ENCODE results near the gene CLPSL1.
"Not testable (repeated sequence)": the region's sequence is repeated elsewhere in the genome, so short reads cannot be mapped to it uniquely, and the experiment has no call there.

Gene CLPSL1, protein sequence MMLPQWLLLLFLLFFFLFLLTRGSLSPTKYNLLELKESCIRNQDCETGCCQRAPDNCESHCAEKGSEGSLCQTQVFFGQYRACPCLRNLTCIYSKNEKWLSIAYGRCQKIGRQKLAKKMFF

GRCh38 chr6:35780719-35781118 lies at the start of gene CLPSL1:
Gene CLPSL1, plus strand, starts transcription at chr6:35781019. Its CDS starts 92 bp downstream, at chr6:35781111.
- DNase-seq: no peak

GRCh38 chr6:35731414-35731735 lies 49.4 kb upstream of the CLPSL1 start:
- DNase-seq: peak; percentile 47

- peak; percentile 59 for DNase-seq
Measured at GRCh38 chr6:35731736-35732532, 48.9 kb upstream of the CLPSL1 start.

GRCh38 chr6:35733633-35734032 lies 47.2 kb upstream of the CLPSL1 start:
- DNase-seq: no peak

- DNase-seq: not testable (repeated sequence)
Measured at GRCh38 chr6:35734319-35734718, 46.5 kb upstream of the CLPSL1 start.

- no peak for DNase-seq
Measured at GRCh38 chr6:35735452-35735851, 45.4 kb upstream of the CLPSL1 start.

- DNase-seq: peak; percentile 36
Measured at GRCh38 chr6:35736253-35736894, 44.4 kb upstream of the CLPSL1 start.

DNA sequence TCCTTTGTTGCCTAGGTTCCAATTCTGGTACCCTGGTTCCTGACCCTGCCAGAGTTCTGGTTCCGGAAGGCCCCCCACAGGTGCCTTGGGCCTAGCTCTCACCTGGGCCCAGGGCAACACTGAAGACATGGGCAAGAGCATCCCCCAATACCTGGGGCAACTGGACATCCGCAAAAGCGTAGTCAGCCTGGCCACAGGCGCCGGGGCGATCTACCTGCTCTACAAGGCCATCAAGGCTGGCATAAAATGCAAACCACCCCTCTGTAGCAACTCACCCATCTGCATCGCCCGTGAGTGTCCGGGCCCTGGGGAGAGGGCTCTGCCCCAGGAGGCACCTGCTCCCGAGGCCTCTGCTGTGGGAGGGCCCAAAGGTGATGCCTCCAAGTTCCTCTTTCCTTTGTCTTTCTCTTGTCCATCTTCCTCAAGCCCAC lies 43.8 kb upstream of the CLPSL1 start, which contains the start of gene ARMC12:
ARMC12 (plus strand) TSS at position 51 of the 431 bp plus-strand sequence; CDS start at position 128, 77 bp downstream.
- no peak for DNase-seq

DNA sequence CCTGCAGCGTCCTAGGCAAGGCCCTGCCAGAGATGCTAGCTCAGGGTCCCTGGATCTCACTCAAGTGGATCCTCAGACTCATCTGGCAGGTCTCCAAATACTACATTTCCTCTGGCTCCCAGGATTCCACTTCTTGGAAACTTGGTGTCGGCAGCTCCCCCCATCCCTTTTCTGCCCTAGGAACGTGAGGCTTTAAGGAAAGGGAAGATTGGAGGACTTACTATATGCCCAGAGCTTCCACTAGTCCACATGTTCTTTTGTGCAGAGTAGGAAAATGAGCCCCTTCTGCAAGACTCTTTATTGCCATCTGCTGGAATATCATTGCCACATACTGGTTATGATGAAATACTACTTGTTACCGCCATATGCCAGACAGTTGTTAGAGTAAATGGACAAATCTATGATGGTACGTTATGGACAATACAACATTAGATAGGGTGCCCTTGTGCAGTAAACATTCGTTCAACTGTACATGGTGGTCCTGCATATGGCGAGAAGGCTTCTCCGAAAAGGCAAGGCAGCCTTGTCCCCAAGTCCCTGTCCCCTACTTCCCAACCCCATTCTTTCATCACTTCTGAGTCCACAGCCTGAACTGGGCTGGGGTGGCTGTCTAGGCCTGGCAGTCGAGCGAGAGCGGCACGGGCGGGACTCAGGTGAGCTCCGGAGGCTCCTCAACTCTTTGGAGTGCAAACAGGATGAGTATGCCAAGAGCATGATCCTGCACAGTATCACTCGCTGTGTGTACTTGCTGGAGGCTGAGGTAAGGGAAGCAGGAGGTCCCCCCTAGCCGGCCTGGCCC lies 43.2 kb upstream of the CLPSL1 start:
- DNase-seq: peak; percentile 76

- no peak for DNase-seq
Measured at GRCh38 chr6:35739645-35740524, 40.9 kb upstream of the CLPSL1 start.

- no peak for DNase-seq
Measured at GRCh38 chr6:35742842-35743241, 38.0 kb upstream of the CLPSL1 start.

DNA sequence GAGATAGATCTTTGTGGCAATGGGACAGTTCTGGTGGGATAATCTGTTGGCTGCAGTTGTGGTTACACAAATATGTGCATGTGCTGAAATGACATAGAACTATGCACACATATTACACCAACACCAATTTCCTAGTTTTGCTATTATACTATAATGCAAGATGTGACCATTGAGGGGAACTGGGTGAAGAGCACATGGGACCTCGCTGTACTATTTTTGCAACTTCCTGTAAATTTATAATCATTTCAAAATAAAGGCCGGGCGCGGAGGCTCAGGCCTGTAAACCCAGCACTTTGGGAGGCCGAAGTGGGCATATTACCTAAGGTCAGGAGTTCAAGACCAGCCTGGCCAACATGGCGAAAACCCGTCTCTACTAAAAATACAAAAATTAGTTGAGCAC lies 35.3 kb upstream of the CLPSL1 start:
- no peak for DNase-seq

DNA sequence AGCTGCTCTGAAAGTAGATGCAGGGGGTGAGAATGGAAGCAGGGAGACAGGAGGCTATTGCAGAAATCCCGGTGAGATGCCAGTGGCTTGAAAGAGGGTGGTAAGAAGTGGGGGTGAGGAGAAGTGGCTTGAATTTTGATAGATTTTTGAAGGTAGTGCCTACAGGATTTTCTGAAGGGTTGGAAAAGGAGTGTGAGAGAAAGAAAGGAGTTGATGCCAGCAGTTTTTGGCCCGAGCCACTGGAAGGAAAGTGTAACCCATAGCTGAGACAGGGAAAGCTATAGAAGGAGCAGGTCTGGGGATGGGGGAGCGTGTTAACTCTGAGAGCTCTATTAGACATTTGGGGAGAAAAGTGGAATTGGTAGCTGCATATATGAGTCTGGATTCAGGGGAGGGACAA lies 34.3 kb upstream of the CLPSL1 start:
- no peak for DNase-seq

DNA sequence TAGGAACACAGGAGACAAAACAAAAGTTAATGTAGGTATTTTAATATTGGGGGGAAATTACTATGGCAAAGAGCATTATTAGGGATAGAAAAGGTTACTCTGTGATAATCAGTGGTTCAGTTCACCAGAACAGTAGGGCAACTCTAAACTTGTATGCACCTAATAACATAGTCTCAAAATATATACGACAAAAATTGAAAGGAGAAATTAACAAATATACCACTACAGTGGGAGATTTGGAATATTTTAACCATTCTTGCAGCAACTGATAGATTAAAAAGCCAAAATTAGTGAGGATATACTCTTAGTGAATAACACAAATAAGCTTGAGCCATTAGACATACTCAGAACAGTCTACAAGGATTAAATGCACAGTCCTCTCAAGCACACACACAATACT lies 32.9 kb upstream of the CLPSL1 start:
- no peak for DNase-seq

DNA sequence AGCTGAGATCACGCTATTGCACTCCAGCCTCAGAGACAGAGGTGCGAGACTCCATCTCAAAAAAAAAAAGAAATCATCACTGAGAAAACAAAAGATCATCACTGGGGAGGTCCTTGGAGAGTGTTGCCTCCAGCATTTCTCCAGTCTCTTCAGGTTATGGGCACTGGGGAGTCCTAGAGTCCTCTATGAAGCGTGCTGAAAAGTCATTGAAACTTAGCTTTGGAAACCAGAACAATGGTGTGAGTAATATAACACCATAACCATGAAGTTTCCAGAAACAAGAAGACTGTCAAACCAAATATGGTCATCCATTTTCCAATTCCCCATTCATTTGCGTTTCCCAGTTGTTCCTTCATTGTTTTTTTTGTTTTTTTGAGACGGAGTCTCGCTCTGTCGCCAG lies 30.3 kb upstream of the CLPSL1 start:
- DNase-seq: no peak

DNA sequence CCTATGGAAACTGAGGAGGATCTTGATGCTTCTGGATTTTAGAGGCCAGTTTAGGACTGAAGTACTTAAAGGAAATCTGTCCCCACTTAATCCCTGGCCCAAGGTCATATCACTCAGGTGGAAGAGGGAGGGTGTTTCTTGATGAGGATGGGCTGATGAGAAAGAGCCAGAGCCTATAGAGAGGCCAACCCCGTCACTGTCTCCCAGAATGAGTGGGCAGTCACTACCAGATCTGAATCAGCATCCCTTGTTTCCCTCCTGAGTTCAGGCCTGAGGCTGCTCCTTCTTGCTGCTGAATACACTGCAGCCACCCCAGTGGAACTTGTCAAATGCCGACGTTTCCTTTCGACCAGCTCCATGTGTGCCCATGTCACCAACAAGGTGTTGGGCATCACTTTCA lies 29.2 kb upstream of the CLPSL1 start:
- no peak for DNase-seq

- no peak for DNase-seq
Measured at GRCh38 chr6:35752330-35752729, 28.5 kb upstream of the CLPSL1 start.

DNA sequence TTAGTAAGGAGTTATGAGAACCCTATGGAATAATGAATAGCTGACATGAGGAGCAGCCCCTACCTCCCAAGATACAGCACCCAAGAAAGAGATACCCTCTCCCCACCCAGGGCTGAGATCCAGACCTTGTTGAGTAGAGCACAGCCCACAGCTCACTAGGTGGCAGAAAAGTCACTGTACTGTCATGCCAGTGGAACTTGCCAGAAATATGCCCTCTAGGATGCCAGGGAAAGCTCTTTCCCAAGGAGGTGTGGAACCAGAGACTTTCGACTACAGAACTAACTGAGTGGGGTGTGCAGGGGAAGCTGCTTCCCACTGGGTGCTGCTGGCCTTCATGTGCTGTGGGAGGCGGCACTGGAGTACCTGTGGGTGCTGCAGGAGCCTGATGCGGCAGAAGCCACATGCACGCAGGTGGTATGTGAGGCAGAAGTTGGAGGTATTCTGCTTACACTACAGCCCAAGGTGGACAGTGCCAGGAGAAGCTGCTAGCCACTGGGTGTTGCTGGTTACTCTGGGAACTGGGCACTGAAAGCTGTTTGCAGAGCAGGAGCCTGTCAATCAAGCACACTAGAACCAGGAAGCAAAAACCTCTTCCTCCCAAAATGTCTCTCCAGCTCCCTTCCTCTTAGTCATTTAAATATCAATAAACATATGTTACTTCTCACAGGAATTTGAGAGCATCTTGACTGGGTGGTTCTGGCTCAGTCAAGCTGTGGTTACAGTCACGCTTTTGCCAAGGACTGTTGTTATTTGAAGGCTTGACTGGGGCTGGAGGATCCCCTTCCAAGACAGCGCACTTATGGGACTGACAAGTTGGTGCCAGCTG lies 26.2 kb upstream of the CLPSL1 start:
- DNase-seq: no peak

DNA sequence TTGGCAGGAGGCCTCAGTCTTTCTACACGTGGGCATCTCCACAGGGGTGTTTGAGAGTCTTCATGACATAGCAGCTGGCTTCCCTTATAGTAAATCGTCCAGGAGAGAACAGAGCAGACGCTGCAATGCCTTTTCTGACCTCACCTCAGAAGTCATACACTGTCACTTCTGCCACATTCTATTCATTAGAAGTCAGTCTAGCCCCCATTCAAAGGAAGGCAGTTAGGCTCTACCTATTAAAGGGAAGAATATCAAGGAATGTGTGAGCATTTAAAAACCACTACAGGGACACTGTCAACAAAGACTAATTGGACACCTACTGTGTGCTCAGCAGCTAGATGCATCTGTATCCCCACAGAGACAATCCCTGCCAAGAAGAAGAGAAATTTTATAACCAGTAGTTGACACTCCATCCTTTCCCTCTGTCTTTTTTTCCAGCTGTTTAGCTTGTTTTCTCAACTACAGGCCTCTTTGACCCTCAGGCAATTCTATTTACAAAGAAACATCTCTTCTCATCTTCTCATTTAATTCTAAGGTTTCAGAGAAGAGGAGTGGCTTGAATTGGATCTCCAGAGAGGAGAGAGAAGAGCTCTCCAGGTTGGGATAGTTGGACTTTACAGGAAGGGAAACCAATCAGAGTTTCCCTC lies 25.4 kb upstream of the CLPSL1 start:
- no peak for DNase-seq

DNA sequence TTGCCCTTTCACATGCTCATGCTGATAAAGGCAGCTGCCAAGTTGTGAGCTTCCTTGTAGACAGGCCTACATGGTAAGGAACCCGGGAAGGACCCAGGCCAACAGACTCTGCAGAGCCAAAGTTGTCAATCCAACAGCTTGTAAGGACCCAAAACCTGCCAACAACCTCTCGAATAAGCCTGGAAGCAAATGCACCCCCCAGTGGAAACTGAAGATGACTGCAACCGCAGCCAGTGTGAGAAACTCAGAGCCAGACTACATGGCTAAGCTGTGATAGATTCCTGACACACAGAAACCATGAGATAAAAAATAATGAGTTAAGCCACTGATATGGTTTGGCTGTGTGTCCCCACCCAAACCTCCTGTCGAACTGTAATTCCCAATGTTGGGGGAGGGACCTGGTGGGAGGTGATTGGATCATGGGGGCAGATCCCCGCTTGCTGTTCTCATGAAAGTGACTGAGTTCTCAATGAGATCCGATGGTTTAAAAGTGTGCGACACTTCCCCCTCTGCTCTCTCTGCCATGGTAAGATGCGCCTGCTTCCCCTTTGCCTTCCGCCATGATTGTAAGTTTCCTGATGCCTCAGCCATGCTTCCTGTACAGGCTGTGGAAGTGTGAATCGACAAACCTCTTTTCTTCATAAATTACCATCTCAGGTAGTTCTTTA lies 23.2 kb upstream of the CLPSL1 start:
- DNase-seq: no peak
